ENCODE measurements around the gene ARSG. TPM values are rescaled to one million over a fixed set of nuclear protein-coding genes. Genes with fewer than 3 reads are reported as not detected.

ARSG gene
- total and polyA plus RNA-seq, 2 of the 8 experiments (the other 6 are each of a cell fraction or from before 2014, with no cell fraction given): 3.3 to 4.0 TPM

- H3K9ac ChIP-seq (replicated peaks in 1 of 4; ENCODE audit: extremely low read depth in 1 of 4, low read depth in 3 of 4, low read length in 3 of 4): peak overlapping the region in 3 of 4 experiments; percentile 56 to 74 (median 65); a peak in 6 of 7 replicates
- peak overlapping the region; percentile 79 for H4K8ac ChIP-seq (ENCODE audit: extremely low read depth, insufficient read depth, low read length)
- H3K79me1 ChIP-seq (ENCODE audit: low read depth, low read length): no peaks in the 10 kb centered on the region
- H2AFZ ChIP-seq (ENCODE audit: low read length): peak overlapping the region; percentile 59
- H2BK20ac ChIP-seq (ENCODE audit: low read length): 0 out of 2 replicates have a peak overlapping the region, but pooled peaks have one; percentile 25
- H2BK5ac ChIP-seq (ENCODE audit: low read depth, low read length): no peak overlapping the region; the same call in 1 of the 2 replicates
- no peak overlapping the region for H2AK5ac ChIP-seq (ENCODE audit: low read depth, low read length)
- ChIA-PET CTCF (ENCODE audit: partially characterized antibody) (interaction anchor here (1.1 to 4.1 kb wide), 7 partner anchors 9 to 284 kb away, joined by 3 to 25 read pairs (median 4); no protein-coding TSS in a partner anchor), POLR2A (ENCODE audit: partially characterized antibody) (interaction anchor here (1.1 to 3.0 kb wide), 5 partner anchors 10 to 257 kb away, joined by 3 to 9 read pairs (median 3); partner anchors contain the start of genes AMZ2, ARSG and PRKAR1A)
- peak overlapping the region; percentile 30; the same call in 1 of the 2 replicates for H3K27ac ChIP-seq (ENCODE audit: low read depth, low read length)
- no peak overlapping the region for H4K5ac ChIP-seq (ENCODE audit: insufficient read length, low read depth, low read length)
- no peaks in the 10 kb centered on the region for H3K36me3 ChIP-seq (ENCODE audit: control insufficient read depth in 2 of 4, insufficient read depth in 4 of 4, low read length in 3 of 4)
- H4K20me1 ChIP-seq (replicated peaks in 1 of 2; ENCODE audit: control insufficient read depth in 1 of 2, insufficient read depth in 2 of 2, low read length in 2 of 2): peaks cover 0 to 1% of the 10 kb centered on the region in 2 experiments
- peak overlapping the region; percentile 55 for H3K4ac ChIP-seq (replicated peaks; ENCODE audit: insufficient read length, low read depth, low read length)
- H3K79me2 ChIP-seq (ENCODE audit: control insufficient read depth in 1 of 2, insufficient read depth in 2 of 2, low read length in 2 of 2): no peaks in the 10 kb centered on the region
- 11% methylated on average over 23 of the region's 23 CpGs; no CpG with 5 or more reads in 1 of the 2 experiments for WGBS, 2 experiments (ENCODE audit: extremely low coverage in 1 of 2, insufficient coverage in 1 of 2, insufficient read length in 1 of 2, insufficient replicate concordance in 2 of 2, low coverage in 1 of 2, low lambda C conversion rate in 2 of 2, missing lambda C conversion rate in 1 of 2)
- no peak overlapping the region; the same call in 1 of the 2 replicates for H2BK12ac ChIP-seq (ENCODE audit: low read depth, low read length)
- peaks cover 3 to 4% (median 3%) of the 10 kb centered on the region in 4 experiments; a peak in 5 of 7 replicates for H3K4me1 ChIP-seq (replicated peaks in 1 of 4; ENCODE audit: control insufficient read depth in 3 of 4, insufficient read depth in 4 of 4, low read length in 3 of 4)
- no peaks in the 10 kb centered on the region for H3K9me3 ChIP-seq (ENCODE audit: insufficient read depth in 2 of 2, low read depth in 1 of 2, low read length in 1 of 2)
- H2BK15ac ChIP-seq (ENCODE audit: low read length): no peak overlapping the region
- H3K14ac ChIP-seq (ENCODE audit: insufficient read length): no peak overlapping the region
- peak overlapping the region; percentile 71 to 84 (median 78) for H3K4me3 ChIP-seq (ENCODE audit: extremely low read depth in 1 of 4, insufficient read depth in 2 of 4, low read depth in 3 of 4, low read length in 4 of 4)
- no peak overlapping the region for H2BK120ac ChIP-seq (replicated peaks; ENCODE audit: low read depth, low read length)
- H3K23ac ChIP-seq (ENCODE audit: insufficient read length): no peak overlapping the region
- no peak overlapping the region for H3K18ac ChIP-seq (ENCODE audit: extremely low read depth, low read length)
- peak overlapping the region; percentile 18 for H4K91ac ChIP-seq (replicated peaks; ENCODE audit: insufficient read length, low read length)
- peak overlapping the region; percentile 72 to 78 for H3K4me2 ChIP-seq (ENCODE audit: insufficient read depth in 1 of 2, low read depth in 2 of 2, low read length in 2 of 2)
- H3K27me3 ChIP-seq (replicated peaks in 1 of 4; ENCODE audit: control insufficient read depth in 3 of 4, extremely low read depth in 1 of 4, insufficient read depth in 3 of 4, low read length in 3 of 4): no peaks in the 10 kb centered on the region
- H3K23me2 ChIP-seq (ENCODE audit: low read depth, low read length): peaks cover 8% of the 10 kb centered on the region; the same call in 1 of the 2 replicates
- FAIRE-seq (no peak), DNase-seq (ENCODE audit: low read depth in 1 of 2, low spot score in 2 of 2) (peak; percentile 58 to 68)
- H3K56ac ChIP-seq (replicated peaks; ENCODE audit: insufficient read length, low read depth, low read length): no peak overlapping the region
- TF ChIP-seq SIRT6 (IDR thresholded peaks at IDR 0.05; ENCODE audit: low read length) (no peak), JUND (IDR thresholded peaks at IDR 0.05; ENCODE audit: low read length) (no peak), CREB1 (IDR thresholded peaks at IDR 0.05) (no peak), GABPA (IDR thresholded peaks at IDR 0.05; ENCODE audit: borderline replicate concordance, insufficient read depth, low read length) (no peak), TBP (IDR thresholded peaks at IDR 0.05; ENCODE audit: low read depth, low read length) (0 out of 2 replicates have a peak, but pooled peaks have one; percentile 25), CHD1 (IDR thresholded peaks at IDR 0.05; ENCODE audit: low read depth, low read length) (no peak), PHF8 (conservative IDR thresholded peaks at IDR 0.05; ENCODE audit: low read depth, low read length) (no peak; the same call in 1 of the 2 replicates), KDM4A (IDR thresholded peaks at IDR 0.05; ENCODE audit: low read depth, low read length, severe bottlenecking) (peak; percentile 52), FOSL1 (IDR thresholded peaks at IDR 0.05; ENCODE audit: insufficient read depth, low read depth, low read length) (no peak), SP2 (IDR thresholded peaks at IDR 0.05; ENCODE audit: low read length) (no peak), HDAC6 (IDR thresholded peaks at IDR 0.05; ENCODE audit: low read depth, low read length) (no peak), NANOG (IDR thresholded peaks at IDR 0.05; ENCODE audit: insufficient read depth, low read depth, low read length, poor library complexity, severe bottlenecking) (no peak)
Observed at GRCh38 chr17:68456339-68457167, 165.3 kb downstream of the ARSG start.

Measured in H1 (cell line).